HG02840 (cell line): ENCODE results near the gene IGFL4.

Experiments used
- ATAC-seq: cut with Tn5 transposase; IDR thresholded peaks from one replicate; pipeline ENCODE4 v1.9.1; 2021; ENCODE audit warnings: mild to moderate bottlenecking, moderate library complexity, moderate number of reproducible peaks; ENCODE audit not compliant: unreplicated experiment, low FRiP score

The IGFL4 gene

GRCh38 chr19:46022431-46023310 is 18.1 kb downstream of the IGFL4 start, which contains the start of gene PGLYRP1:
Gene PGLYRP1, minus strand, starts transcription at chr19:46023053. Its CDS starts 32 bp downstream, at chr19:46023021.
- no peak for ATAC-seq

- ATAC-seq: no peak
These were observed 18.8 kb downstream of the IGFL4 start for GRCh38 chr19:46022061-46022430.

- ATAC-seq: no peak
These were observed 19.2 kb downstream of the IGFL4 start for GRCh38 chr19:46021531-46022041.

- ATAC-seq: no peak
These were observed 20.0 kb downstream of the IGFL4 start for GRCh38 chr19:46020819-46021125.

GRCh38 chr19:46019270-46019669 is 21.5 kb downstream of the IGFL4 start:
- ATAC-seq: no peak

- ATAC-seq: no peak
These were observed 22.0 kb downstream of the IGFL4 start for GRCh38 chr19:46018729-46019251.

GRCh38 chr19:46017874-46018675 is 22.7 kb downstream of the IGFL4 start:
- no peak for ATAC-seq

GRCh38 chr19:46017095-46017429 is 23.7 kb downstream of the IGFL4 start:
- ATAC-seq: no peak

- peak; percentile 56 for ATAC-seq
These were observed 24.2 kb downstream of the IGFL4 start for GRCh38 chr19:46016426-46017094.

- no peak for ATAC-seq
These were observed 24.9 kb downstream of the IGFL4 start for GRCh38 chr19:46015687-46016425.

- ATAC-seq: no peak
These were observed 25.7 kb downstream of the IGFL4 start for GRCh38 chr19:46014941-46015686.

GRCh38 chr19:46014534-46014933 is 26.3 kb downstream of the IGFL4 start:
- no peak for ATAC-seq

GRCh38 chr19:46009530-46010510 is 31.0 kb downstream of the IGFL4 start:
- ATAC-seq: no peak

GRCh38 chr19:46006411-46006810 is 34.4 kb downstream of the IGFL4 start:
- no peak for ATAC-seq

- no peak for ATAC-seq
These were observed 38.0 kb downstream of the IGFL4 start for GRCh38 chr19:46002678-46003275.

- no peak for ATAC-seq
These were observed 40.1 kb downstream of the IGFL4 start for GRCh38 chr19:46000491-46001246.

GRCh38 chr19:45999653-46000121 is 41.1 kb downstream of the IGFL4 start:
- no peak for ATAC-seq
